Measurements from ENCODE around the gene ZMIZ1.

ZMIZ1 gene, protein sequence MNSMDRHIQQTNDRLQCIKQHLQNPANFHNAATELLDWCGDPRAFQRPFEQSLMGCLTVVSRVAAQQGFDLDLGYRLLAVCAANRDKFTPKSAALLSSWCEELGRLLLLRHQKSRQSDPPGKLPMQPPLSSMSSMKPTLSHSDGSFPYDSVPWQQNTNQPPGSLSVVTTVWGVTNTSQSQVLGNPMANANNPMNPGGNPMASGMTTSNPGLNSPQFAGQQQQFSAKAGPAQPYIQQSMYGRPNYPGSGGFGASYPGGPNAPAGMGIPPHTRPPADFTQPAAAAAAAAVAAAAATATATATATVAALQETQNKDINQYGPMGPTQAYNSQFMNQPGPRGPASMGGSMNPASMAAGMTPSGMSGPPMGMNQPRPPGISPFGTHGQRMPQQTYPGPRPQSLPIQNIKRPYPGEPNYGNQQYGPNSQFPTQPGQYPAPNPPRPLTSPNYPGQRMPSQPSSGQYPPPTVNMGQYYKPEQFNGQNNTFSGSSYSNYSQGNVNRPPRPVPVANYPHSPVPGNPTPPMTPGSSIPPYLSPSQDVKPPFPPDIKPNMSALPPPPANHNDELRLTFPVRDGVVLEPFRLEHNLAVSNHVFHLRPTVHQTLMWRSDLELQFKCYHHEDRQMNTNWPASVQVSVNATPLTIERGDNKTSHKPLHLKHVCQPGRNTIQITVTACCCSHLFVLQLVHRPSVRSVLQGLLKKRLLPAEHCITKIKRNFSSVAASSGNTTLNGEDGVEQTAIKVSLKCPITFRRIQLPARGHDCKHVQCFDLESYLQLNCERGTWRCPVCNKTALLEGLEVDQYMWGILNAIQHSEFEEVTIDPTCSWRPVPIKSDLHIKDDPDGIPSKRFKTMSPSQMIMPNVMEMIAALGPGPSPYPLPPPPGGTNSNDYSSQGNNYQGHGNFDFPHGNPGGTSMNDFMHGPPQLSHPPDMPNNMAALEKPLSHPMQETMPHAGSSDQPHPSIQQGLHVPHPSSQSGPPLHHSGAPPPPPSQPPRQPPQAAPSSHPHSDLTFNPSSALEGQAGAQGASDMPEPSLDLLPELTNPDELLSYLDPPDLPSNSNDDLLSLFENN

DNA sequence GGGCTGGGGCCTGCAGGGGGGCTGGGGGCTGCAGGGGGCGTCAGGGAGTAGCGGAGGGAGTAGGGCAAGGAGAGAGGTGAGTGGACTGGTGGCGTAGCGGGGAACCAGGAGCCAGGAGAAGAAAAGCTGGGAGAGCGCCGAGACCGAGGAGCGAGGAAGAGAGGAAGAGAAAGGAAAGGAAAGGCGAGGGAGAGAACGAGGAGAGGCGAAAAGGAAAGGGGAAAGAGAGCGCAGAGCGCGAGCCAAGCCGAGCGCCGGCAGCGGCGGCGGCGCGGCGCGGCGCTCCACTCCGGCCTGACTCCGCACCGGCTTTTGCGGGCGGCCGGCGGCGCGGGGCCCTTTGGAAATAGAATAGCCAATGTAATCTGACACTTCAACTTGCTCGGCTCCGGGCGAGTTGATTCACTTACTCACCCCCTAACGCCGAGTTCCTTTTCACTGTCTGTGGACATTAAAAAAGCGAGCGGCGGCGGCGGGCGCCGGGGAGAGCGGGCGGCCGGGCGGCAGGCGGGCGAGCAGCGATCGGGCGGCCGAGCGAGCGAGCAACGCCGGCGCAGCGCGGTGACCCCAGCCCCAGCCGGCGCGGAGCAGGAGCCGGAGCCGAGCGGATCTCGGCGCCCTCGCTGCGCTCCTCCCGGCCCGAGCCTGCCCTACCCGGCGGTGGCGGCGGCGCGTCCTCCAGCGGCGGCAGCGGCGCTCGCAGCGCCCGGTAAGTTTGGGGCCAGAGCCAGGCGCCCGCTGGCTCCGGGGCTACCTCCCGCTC is at the start of gene ZMIZ1:
Gene ZMIZ1 (plus strand): TSS at position 405 of the 763 bp plus-strand sequence. CDS start 132,667 bp downstream, outside the sequence.
- in situ Hi-C loops (cut with MboI; ENCODE audit: low sequenced_read_pairs), result no loop called here

DNA sequence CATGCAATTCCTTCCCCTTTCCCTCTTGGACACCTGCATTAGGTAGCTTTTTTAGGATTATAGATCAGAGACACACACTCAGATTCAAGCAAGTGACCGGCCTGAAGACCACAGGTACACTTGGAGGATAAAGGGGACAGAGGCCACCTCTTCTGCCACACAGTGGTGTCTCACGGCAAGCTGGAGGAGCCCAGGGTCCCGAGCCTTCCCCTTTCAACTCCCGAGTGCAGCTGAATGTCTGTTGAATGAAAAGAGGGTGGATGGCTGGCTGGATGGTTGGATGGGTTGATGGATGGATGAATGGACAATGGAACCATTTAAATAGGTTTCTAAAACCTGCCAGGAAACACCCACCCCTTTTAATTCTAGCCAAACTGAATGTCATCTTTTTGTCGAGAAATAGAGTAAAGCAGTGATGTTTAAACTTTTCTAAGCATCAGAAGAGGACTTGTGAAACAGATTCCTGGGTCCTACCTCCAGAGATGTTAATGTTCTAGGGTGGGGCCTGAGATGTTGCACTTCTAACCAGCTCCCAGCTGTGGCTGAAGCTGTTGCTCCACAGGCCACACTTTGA is 49.2 kb upstream of the ZMIZ1 start:
- in situ Hi-C loops (cut with MboI; ENCODE audit: low sequenced_read_pairs), result no loop called here

DNA sequence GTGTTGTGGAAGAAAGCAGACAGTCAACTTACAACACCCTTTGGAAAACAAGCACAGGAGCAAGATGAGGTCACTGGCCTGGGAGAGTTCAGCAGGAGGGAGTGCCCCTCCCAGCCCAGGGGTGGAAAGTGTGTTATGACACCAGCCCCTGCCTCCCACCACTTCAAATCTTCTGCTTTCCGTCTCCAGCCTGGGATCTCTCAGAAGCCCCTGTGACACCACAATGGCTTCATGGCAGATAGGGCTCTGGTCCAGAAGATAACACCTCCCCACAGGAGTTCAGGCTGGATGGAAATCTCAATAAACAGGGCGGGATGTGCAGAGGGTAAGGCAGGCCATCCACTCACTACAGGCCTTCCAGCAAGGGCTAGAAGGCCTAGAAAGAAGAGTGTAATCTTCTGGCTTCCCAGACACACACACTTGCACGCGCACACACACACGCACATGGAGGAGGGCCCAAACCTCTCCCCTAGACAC is 48.7 kb upstream of the ZMIZ1 start:
- in situ Hi-C loops (cut with MboI; ENCODE audit: low sequenced_read_pairs), result no loop called here

DNA sequence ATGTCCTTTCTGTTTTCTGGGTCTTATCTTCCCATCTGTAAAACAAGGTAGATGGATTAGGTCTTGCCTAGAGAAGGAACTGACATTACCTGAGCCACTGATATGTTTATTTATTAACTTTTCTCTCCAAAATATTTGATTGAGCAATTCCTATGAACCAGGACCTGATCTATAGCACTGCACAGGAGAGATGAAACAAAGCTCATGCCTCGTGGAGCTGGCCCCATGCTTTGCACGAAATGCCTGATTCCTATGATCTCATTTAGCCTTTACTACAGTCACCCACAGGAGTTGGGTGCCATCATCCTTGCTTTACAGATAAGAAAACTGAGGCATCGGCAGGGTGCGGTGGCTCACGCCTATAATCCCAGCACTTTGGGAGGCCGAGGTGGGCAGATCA is 48.2 kb upstream of the ZMIZ1 start:
- in situ Hi-C loops (cut with MboI; ENCODE audit: low sequenced_read_pairs), result no loop called here

DNA sequence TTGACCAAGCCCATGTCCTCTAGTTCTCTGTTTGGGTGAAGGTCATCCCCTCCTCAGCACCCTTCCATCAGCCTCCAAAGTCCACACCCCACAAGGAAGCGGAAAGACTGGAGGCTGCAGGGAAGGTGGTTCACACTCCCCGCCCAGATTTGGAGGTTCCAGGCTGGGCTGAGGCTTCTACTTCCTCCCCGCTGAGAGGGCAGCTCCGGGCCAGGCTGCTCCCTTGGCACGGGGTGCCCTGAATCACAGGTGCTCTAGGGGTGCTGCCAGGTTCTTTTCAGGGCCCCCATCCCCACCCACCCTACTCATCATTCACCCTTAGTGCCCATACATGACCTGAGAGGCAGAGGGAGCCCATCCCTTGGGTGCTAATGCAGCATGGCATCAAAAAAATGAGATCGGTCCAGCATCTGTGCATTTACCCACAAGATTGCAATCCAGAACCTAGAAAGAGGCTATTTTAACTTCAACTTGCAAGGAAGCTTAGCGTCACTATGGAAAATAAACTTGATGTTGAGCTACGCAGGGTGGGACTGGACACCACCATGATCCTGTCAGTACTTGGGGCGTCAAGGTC is 47.3 kb upstream of the ZMIZ1 start:
- in situ Hi-C loops (cut with MboI; ENCODE audit: low sequenced_read_pairs), result no loop called here

DNA sequence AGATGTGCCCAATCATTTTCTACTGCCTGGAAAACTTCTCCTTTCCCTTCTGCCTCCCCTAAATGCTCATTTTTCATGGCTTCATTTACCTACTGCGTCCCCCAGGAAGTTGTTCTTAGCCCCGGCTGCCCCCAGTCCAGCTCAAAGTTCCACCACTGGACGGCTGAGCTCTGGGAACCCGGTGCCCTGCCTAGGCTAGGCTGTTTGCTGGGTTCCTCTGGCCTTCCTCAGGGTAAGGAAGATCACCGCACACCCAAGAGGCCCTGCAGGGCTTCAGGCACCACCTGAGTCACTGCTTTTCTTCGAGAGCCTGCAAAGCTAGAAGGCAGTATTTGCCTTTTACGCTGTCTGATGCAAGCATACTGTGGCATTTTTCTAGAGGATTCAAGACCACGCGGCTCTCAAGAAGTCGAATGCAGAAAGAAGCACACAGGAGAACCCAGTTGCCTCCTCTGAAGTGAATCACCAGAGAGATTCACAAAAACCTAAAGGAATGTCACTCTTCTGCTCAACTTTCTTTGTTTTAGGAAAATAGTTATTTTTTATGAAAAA is 46.7 kb upstream of the ZMIZ1 start:
- in situ Hi-C loops (cut with MboI; ENCODE audit: low sequenced_read_pairs), result no loop called here

DNA sequence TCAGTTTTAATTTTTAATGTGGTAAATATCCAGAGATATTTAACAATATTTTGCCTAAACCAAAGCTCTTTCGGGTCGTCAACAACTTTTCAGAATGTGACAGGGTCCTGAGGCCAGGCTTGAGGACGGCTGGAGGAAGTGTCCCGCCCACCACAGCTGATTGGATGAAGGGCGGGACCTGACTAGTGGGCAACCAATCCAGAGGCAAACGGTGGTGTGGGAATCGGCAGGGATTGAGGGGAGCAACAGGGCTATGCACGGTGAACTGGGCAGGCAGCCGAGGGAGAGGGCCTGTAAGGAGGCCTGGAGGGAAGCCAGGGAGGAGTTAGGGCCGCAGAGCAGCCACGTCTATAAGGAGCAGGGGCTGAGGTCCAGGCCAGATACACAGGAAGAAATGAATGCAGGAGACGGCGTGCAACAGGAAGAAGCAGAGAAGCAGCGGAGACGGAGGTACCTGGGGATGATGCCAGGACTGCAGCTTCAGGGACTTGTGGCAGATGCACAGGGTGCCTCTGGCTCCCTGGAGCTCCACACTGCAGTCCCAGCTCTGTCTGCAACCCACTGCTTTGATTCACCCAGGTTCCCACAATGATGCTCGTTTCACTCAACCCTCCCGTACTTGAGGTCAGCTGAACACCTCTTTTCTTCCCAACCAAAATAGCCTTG is 46.1 kb upstream of the ZMIZ1 start:
- in situ Hi-C loops (cut with MboI; ENCODE audit: low sequenced_read_pairs), result no loop called here

DNA sequence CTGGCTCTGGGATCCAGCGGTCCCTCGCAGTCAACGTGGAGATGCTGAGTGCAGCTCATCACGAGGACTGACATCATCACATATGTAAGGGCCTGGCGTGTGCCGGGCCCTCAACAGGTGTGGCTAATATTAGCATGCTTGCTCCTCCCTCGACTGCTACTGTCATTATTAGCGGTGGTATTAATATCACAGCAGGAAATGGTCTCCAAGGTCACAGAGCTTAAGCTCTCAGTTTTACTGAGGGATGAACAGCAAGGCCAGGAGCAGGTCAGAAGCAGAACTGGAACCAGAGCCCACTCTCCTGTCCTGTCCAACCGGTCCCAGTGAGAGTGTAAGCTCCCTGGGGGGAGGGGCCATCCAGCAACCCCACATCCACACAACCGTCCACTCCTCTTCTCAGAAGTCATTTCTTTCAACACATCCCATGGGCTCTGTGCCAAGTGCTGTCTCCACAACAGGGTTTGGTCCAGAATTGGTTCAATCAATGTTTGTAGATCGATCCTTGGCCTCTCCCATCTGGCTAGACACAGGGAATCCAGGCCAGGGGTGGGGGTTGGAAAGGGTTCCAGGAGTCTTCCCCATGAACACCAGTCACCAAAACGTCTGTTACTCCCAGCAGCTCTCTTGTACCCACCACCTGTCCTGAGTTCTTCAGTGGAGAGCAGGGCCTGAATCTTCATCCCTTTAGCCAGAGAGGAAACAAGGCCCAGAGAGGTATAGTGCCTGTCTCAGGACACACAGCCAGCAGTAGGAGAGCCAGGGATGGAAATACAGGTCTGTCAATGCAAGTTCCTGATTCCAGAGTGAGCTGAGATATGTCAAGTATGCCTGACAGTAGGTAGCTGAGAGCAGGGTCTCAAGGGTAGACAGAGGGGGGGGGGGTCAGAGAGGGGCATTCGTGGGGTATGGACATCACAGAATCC is 45.3 kb upstream of the ZMIZ1 start:
- in situ Hi-C loops (cut with MboI; ENCODE audit: low sequenced_read_pairs), result no loop called here

DNA sequence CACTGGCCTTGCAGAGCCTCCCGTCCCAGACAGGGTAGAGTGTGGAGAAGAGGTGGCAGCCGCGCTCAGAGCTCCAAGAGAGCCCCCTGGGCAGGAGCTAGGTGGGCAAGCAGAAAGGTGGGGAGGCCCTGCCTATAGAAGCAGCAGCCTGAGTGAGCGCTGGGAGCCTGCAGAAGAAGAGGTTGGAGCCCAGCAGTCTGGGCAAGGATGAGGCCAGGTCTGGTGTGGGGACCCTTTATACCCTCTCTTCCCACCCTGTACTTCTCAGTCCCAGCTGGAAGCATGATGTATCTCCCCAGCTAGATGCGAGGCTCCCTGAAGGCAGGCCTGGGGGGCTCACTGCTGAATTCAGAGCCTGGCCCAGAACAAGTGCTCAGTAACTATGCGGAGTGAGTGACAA is 44.5 kb upstream of the ZMIZ1 start:
- in situ Hi-C loops (cut with MboI; ENCODE audit: low sequenced_read_pairs), result no loop called here

DNA sequence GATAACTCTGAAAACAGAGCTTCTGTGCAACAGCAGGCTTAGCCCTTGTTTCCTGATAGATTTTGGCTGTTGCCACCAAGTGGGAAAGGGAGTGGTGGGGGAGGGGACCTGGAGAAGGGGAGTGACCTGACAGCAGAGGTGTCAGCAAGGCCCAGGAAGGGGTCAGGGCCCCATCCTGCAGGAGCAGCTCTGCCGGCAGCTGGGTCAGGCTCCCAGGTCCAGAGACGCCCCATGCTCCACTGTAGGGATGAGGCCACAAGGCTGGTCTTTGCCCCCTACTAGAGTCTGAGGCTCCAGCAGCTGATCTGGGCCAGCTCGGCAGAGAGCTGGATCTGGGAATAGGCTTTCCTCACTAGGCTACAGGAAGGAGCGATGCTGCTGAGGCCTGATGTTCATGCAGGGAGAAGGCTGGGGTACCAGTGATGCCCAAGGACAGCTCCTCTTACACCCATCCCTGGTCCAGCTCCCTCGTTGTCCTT is 44.0 kb upstream of the ZMIZ1 start:
- in situ Hi-C loops (cut with MboI; ENCODE audit: low sequenced_read_pairs), result no loop called here

DNA sequence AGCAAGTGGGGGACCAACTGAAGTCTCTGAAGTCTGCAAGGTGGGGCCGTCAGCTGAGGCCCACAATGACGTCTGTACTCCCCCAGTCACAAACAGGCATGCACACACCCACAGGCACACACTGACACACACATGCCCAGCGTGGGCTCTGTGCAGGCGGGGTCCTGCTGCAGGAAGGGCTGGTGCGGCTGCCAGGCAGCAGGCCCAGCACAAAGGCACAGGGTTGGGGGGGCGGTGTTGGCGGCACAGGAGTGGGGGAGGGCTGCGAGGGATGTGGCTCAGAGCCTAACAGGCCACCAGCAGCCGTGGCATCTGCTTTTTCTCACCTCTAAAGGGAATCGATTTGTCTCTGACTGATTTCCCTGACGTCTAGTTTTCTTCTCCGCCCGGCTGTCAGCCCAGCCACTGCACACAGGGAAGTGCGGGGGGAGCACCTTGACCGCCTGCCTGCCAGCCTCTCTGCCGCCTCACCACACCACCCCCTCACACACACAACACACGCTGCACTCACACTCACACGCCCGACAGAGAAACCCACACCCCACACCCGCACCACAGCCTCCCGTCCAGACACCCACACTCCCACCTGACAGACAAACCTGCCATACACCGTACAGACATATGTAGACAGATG is 43.5 kb upstream of the ZMIZ1 start:
- in situ Hi-C loops (cut with MboI; ENCODE audit: low sequenced_read_pairs), result no loop called here

DNA sequence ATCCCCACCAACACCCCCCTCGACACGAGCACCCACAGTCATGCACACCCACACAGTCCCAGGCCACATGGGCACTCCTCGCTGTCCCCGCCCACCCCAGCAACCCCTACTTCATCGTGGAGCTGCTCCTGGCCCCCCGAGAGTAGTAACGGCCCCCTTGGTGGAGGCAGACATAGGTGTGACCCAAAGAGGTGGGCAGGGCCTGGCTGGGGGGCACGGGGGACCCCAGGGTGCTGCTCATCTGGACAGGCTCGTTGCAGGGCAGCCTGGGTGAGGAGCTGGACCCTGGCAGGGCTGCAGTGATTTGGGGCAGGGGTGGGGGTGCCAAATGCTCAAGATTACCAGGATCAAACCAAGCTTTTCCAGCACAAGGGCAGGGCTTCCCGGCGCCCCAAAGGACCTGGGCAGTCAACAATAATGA is 42.4 kb upstream of the ZMIZ1 start:
- in situ Hi-C loops (cut with MboI; ENCODE audit: low sequenced_read_pairs), result no loop called here

DNA sequence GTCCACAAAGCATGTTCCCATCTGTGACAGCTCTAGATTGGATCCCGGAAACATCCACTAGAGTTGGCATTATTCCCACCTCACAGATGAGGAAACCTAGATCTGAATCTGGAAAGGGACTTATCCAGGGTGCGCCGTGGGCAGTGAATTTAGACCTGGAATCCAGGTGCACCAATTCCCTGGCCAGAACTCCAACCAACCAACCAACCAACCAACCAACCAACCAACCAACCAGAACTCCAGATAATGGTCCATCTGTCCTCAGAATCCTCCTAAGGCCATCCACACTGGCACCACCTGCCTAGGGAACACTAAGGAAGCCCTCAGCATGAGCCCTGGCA is 42.0 kb upstream of the ZMIZ1 start:
- in situ Hi-C loops (cut with MboI; ENCODE audit: low sequenced_read_pairs), result no loop called here

DNA sequence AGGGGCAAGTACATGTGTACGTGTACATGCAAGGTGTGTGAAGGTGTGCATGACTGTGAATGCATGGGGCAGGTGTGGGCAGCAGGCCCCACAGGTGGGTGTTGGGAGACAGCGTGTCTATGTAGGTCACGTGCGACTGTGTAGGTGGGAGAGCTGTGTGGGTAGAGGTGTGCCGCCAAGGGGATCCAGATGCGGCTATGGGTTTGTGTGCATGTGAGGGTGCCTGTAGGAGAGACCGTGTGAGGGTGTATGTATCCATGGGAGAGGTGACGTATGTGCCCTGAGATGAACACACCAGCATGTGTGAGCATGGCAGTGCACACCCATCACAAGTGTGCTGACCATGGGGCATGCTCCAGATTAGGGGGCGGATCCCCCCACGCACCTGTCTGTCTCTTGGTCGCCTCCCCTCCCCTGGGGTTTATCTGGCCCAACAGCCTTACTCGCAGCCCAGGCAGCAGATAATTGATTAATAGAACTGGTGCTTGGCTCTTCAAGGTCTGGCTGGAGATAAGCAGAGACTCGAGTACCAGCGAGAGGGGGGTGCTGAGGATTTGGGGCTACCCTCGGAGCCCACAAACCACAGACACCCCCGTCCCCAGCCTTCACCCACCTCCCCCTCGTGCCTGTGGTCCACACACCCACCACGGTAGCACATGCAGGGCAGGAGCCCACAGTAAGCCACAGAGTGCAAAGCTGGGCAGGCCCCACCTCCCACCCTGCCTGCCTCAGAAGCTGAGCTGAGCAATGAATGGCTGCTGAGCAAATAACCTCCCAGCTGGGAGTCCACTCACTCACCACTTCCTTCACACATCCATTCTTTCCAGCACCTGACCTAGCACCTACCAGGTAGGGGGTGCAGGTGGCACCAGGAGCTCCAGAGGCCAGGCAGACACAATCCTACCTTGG is 41.4 kb upstream of the ZMIZ1 start:
- in situ Hi-C loops (cut with MboI; ENCODE audit: low sequenced_read_pairs), result no loop called here

DNA sequence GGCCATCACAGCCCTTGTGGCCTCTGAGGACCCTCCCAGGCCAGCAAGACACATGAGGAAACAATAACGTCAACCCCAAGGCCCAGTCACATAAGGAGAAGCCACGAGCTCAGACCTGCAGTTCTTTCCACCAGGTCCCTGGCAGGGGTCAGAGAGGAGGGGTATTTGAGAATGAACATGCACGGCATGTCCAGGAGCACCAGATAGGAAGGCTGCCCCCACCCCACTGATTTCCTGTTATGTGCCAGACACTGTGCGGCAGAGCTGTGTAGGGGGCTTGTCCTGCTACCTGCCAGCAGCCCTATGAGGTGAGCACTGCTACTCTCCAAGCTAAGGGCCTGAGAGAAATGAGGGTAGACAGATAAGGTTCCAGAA is 40.7 kb upstream of the ZMIZ1 start:
- in situ Hi-C loops (cut with MboI; ENCODE audit: low sequenced_read_pairs), result no loop called here

DNA sequence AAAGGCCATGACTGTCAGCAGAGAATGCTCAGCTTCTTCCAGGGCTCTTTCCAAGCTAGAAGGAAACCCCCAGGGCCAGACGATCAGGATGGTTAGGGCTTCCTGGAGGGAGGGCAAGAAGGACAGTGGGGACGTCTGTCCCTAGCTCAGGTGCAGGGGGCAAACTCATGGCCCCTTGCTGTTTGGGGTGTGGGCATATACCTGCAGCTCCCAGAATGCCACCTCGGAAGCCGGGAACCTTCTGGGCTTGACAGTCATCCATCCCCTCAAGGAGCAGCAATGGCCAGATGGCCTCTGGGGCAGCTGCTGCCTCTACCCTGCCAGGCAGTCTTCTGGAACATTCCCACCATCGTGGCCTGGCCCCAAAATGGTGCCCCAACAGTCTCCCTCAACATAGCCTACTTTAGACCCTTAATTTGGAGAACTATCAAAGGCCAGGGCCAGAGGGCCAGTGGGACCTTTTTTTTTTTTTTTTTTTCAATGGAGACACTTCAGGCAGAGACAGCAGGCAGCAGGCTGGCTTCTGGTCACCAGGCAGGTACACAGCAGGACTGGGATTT is 40.2 kb upstream of the ZMIZ1 start:
- in situ Hi-C loops (cut with MboI; ENCODE audit: low sequenced_read_pairs), result no loop called here
